Fibroblast of lung (primary cell): Measurements from ENCODE around the gene CHD2. TPM values are rescaled to one million over a fixed set of nuclear protein-coding genes. Genes with fewer than 3 reads are reported as not detected.

Experiments
- DNase-seq, 2 donors: peaks; one replicate each; pipeline versions ENCODE4 v3.0.0 to v3.0.0-alpha.2; 2010; ENCODE audit warnings: low read depth in 2 of 2
- H2AFZ ChIP-seq: 2 replicates; pipeline ENCODE4 v1.5.1; 2012; ENCODE audit warnings: low read length, control low read depth, inconsistent platforms
- H3K27ac ChIP-seq: 2 replicates; pipeline ENCODE4 v1.5.1; 2011; ENCODE audit warnings: low read length, control low read depth; ENCODE audit not compliant: insufficient read depth
- H3K27me3 ChIP-seq: 2 replicates; pipeline ENCODE4 v1.5.1; 2011; ENCODE audit warnings: mild to moderate bottlenecking, low read length; ENCODE audit not compliant: control insufficient read depth, insufficient read depth
- H3K36me3 ChIP-seq: 2 replicates; pipeline ENCODE4 v1.5.1; 2011; ENCODE audit warnings: low read length; ENCODE audit not compliant: control insufficient read depth, insufficient read depth
- H3K4me1 ChIP-seq: 2 replicates; pipeline ENCODE4 v1.5.1; 2011; ENCODE audit warnings: low read length; ENCODE audit not compliant: control insufficient read depth, insufficient read depth; ENCODE audit errors: extremely low read depth
- H3K4me2 ChIP-seq: 2 replicates; pipeline ENCODE4 v1.5.1; 2011; ENCODE audit warnings: low read length, control low read depth; ENCODE audit not compliant: insufficient read depth; ENCODE audit errors: extremely low read depth
- H3K4me3 ChIP-seq, 4 experiments: fragments of 200-600 bp in 1 of 4; sonication (generic) in 1 of 4; replicated peaks in 1 of 4; 2 replicates each; pipeline ENCODE4 v1.5.1; 2011 to 2016; ENCODE audit warnings: low read length in 4 of 4, low read depth in 3 of 4, mild to moderate bottlenecking in 3 of 4, control low read depth in 2 of 4, inconsistent platforms in 1 of 4, mixed read lengths in 1 of 4; ENCODE audit not compliant: insufficient read depth in 1 of 4; ENCODE audit errors: control extremely low read depth in 1 of 4
- H3K79me2 ChIP-seq: 2 replicates; pipeline ENCODE4 v1.5.1; 2012; ENCODE audit warnings: mild to moderate bottlenecking, low read length, inconsistent platforms; ENCODE audit not compliant: control insufficient read depth, insufficient read depth
- H3K9ac ChIP-seq: 2 replicates; pipeline ENCODE4 v1.5.1; 2011; ENCODE audit warnings: mild to moderate bottlenecking, low read length, control low read depth; ENCODE audit not compliant: insufficient read depth
- H3K9me3 ChIP-seq: 2 replicates; pipeline ENCODE4 v1.5.1; 2012; ENCODE audit warnings: low read depth, low read length; ENCODE audit not compliant: control insufficient read depth, insufficient read depth
- H4K20me1 ChIP-seq: 2 replicates; pipeline ENCODE4 v1.5.1; 2011; ENCODE audit warnings: low read length; ENCODE audit not compliant: control insufficient read depth, insufficient read depth; ENCODE audit errors: extremely low read depth
- EZH2 ChIP-seq: IDR thresholded peaks from 2 replicates; pipeline ENCODE4 v1.5.1; 2012; ENCODE audit warnings: low read length, control low read depth, mild to moderate bottlenecking; ENCODE audit errors: missing control alignments
- polyA plus RNA-seq, 2 donors: library from polyadenylated mRNA; depleted of rRNA in 1 of 2; stranded (reverse) in 1 of 2; unstranded in 1 of 2; fragments of >200 nt; gene quantifications; 2 replicates each; pipeline ENCODE4 v1.2.1, GENCODE V29; 2011 to 2012; ENCODE audit warnings: missing spikeins in 1 of 2
- total RNA-seq: library from RNA; depleted of rRNA; stranded (reverse); fragments of >200 nt; gene quantifications from 2 replicates; pipeline ENCODE4 v1.2.1, GENCODE V29; 2014
- TF ChIP-seq, protein P1 (sequence below), 2 donors: IDR thresholded peaks in 1 of 2; conservative IDR thresholded peaks in 1 of 2; 1 replicate in 1 of 2; 2 replicates in 1 of 2; pipeline ENCODE4 v1.5.1; 2011 to 2012; ENCODE audit warnings: low read length in 2 of 2, control low read depth in 1 of 2, inconsistent platforms in 1 of 2, low read depth in 1 of 2, mild to moderate bottlenecking in 1 of 2

The CHD2 gene
- total and polyA plus RNA-seq, 2 donors (not counting 1 experiment from before 2014, with no cell fraction given) = 36.5 to 92.5 TPM

DNA sequence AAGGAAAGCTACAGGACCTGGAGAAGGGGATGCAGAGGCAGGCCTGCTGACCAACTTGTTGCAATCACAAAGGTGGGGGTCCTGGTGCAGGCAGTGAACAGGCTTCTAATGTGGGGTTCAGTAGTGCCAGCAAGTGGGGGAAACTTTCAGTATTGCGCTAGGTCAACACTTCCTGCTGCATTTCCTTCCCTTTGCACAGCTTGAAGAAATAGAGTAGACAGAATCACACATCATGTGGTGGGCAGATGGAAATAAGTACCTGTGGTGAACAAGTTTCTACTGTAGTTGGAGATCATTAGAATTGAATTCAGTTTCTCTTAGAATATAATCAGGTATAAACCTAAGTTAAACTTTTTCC is 125.5 kb downstream of the CHD2 start:
- Histone ChIP-seq H3K27ac (no peak overlapping the region), H3K9ac (no peak overlapping the region), H3K4me1 (peaks cover 15% of the 10 kb centered on the region), H2AFZ (no peak overlapping the region), H4K20me1 (no peaks in the 10 kb centered on the region), H3K27me3 (no peaks in the 10 kb centered on the region), H3K79me2 (peaks cover 6% of the 10 kb centered on the region), H3K4me3 (no peak overlapping the region), H3K4me2 (no peak overlapping the region), H3K36me3 (peaks cover 33% of the 10 kb centered on the region), H3K9me3 (no peaks in the 10 kb centered on the region)
- TF ChIP-seq, protein P1, sequence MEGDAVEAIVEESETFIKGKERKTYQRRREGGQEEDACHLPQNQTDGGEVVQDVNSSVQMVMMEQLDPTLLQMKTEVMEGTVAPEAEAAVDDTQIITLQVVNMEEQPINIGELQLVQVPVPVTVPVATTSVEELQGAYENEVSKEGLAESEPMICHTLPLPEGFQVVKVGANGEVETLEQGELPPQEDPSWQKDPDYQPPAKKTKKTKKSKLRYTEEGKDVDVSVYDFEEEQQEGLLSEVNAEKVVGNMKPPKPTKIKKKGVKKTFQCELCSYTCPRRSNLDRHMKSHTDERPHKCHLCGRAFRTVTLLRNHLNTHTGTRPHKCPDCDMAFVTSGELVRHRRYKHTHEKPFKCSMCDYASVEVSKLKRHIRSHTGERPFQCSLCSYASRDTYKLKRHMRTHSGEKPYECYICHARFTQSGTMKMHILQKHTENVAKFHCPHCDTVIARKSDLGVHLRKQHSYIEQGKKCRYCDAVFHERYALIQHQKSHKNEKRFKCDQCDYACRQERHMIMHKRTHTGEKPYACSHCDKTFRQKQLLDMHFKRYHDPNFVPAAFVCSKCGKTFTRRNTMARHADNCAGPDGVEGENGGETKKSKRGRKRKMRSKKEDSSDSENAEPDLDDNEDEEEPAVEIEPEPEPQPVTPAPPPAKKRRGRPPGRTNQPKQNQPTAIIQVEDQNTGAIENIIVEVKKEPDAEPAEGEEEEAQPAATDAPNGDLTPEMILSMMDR (conservative IDR thresholded peaks at IDR 0.05 in 1 of 2, IDR thresholded peaks at IDR 0.05 in 1 of 2; ENCODE audit: low read depth in 1 of 2, low read length in 2 of 2) = no peak
- TF ChIP-seq EZH2 = no peak
- no peak for DNase-seq

- Histone ChIP-seq H3K9me3 (no peaks in the 10 kb centered on the region), H3K27ac (no peak overlapping the region), H2AFZ (no peak overlapping the region), H3K9ac (no peak overlapping the region), H3K27me3 (no peaks in the 10 kb centered on the region), H3K79me2 (peaks cover 6% of the 10 kb centered on the region), H3K4me2 (no peak overlapping the region), H4K20me1 (no peaks in the 10 kb centered on the region), H3K4me3 (no peak overlapping the region), H3K4me1 (peaks cover 15% of the 10 kb centered on the region), H3K36me3 (peaks cover 30% of the 10 kb centered on the region)
- DNase-seq = no peak
- TF ChIP-seq, protein P1 (conservative IDR thresholded peaks at IDR 0.05 in 1 of 2, IDR thresholded peaks at IDR 0.05 in 1 of 2; ENCODE audit: low read depth in 1 of 2, low read length in 2 of 2) = no peak
- no peak for TF ChIP-seq EZH2
Measured at GRCh38 chr15:93026380-93026817, 126.3 kb downstream of the CHD2 start.

DNA sequence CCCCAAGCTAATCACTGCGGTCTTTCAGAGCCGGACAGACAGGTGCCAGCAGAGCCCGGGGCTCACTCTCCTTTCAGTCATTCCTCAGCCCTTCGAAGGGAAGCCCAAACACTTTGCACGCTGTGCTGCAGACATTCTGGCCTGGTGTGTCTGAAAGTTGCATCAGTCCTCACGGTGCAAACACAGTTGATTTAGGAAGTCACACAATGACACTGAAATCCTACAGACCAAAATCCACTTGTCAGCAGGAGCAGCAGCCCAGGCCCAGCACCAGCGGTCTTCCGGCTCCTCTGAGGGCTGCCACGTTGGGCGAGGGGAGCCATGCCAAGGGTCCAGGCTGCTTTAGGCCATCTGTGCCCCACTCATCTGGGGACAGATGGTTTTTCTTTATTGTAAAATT is 127.3 kb downstream of the CHD2 start:
- Histone ChIP-seq H3K9ac (no peak overlapping the region), H3K4me3 (no peak overlapping the region), H2AFZ (no peak overlapping the region), H4K20me1 (no peaks in the 10 kb centered on the region), H3K79me2 (peaks cover under 1% of the 10 kb centered on the region), H3K4me2 (no peak overlapping the region), H3K9me3 (no peaks in the 10 kb centered on the region), H3K4me1 (peaks cover 15% of the 10 kb centered on the region), H3K27me3 (no peaks in the 10 kb centered on the region), H3K27ac (no peak overlapping the region), H3K36me3 (peaks cover 20% of the 10 kb centered on the region)
- TF ChIP-seq EZH2 = no peak
- TF ChIP-seq, protein P1 (conservative IDR thresholded peaks at IDR 0.05 in 1 of 2, IDR thresholded peaks at IDR 0.05 in 1 of 2; ENCODE audit: low read depth in 1 of 2, low read length in 2 of 2) = no peak
- DNase-seq = peak in 1 of 2 donors; percentile 47
